MCF 10A (cell line): Measurements from ENCODE around the gene SCGB1D2. TPM values are rescaled to one million over a fixed set of nuclear protein-coding genes. Genes with fewer than 3 reads are reported as not detected.
"Not testable (repeated sequence)": the region's sequence is repeated elsewhere in the genome, so short reads cannot be mapped to it uniquely, and the experiment has no call there.

Source experiments
- Bru-seq: library from RNA; stranded (reverse); fragments of 400-500 nt; gene quantifications from one replicate; lab custom pipeline; 2021; lab: Mats Ljungman, UMichigan
- BruChase-seq, 2 experiments: library from RNA; stranded (reverse); fragments of 400-500 nt; gene quantifications; one replicate each; lab custom pipeline; 2021; lab: Mats Ljungman, UMichigan
- BruUV-seq: library from RNA; stranded (reverse); fragments of 400-500 nt; replicated peaks from 2 replicates; lab custom pipeline; 2021; lab: Mats Ljungman, UMichigan
- CTCF ChIA-PET: fragments of 300-600 bp; sonication (Branson Sonifier 250); formaldehyde crosslinking; extraction: SDS; loops from one replicate; lab custom pipeline; 2021; ENCODE audit warnings: antibody characterized with exemption, inconsistent platforms; lab: Yijun Ruan, JAX
- POLR2A ChIA-PET: fragments of 300-600, 350-650 bp; sonication (Branson Sonifier 250); formaldehyde crosslinking; extraction: SDS; loops from one replicate; lab custom pipeline; 2020; ENCODE audit warnings: antibody characterized with exemption, inconsistent platforms; lab: Yijun Ruan, JAX
- DNase-seq: peaks from one replicate; pipeline ENCODE4 v3.0.0-alpha.2; 2018; ENCODE audit not compliant: unreplicated experiment
- H3K27ac Mint-ChIP-seq: one replicate; pipeline ENCODE4 v1.8.0; 2022; ENCODE audit warnings: mild to moderate bottlenecking, low read depth, mixed read lengths; ENCODE audit not compliant: unreplicated experiment
- H3K27me3 Mint-ChIP-seq: one replicate; pipeline ENCODE4 v1.8.0; 2022; ENCODE audit warnings: mixed read lengths; ENCODE audit not compliant: insufficient read depth, unreplicated experiment
- H3K36me3 Mint-ChIP-seq: one replicate; pipeline ENCODE4 v1.8.0; 2022; ENCODE audit warnings: mild to moderate bottlenecking, moderate library complexity, mixed read lengths; ENCODE audit not compliant: insufficient read depth, unreplicated experiment
- H3K4me1 Mint-ChIP-seq: one replicate; pipeline ENCODE4 v1.8.0; 2022; ENCODE audit warnings: mixed read lengths; ENCODE audit not compliant: insufficient read depth, unreplicated experiment
- H3K4me3 Mint-ChIP-seq: one replicate; pipeline ENCODE4 v1.8.0; 2022; ENCODE audit warnings: mild to moderate bottlenecking, moderate library complexity, mixed read lengths; ENCODE audit not compliant: unreplicated experiment
- H3K9me3 Mint-ChIP-seq: one replicate; pipeline ENCODE4 v1.8.0; 2022; ENCODE audit warnings: mixed read lengths; ENCODE audit not compliant: unreplicated experiment
- intact Hi-C: fragments of 100-400 bp; cut with micrococcal nuclease; formaldehyde crosslinking; loops from 2 replicates; pipeline ENCODE4 v1.14.1; 2022
- long read RNA-seq: library from polyadenylated mRNA; stranded (forward); transcript quantifications from one replicate; pipeline ENCODE4 v2.0.0, GENCODE V29; 2022
- total RNA-seq: library from RNA; stranded (reverse); gene quantifications from 2 replicates; pipeline ENCODE4 v1.2.3, GENCODE V29; 2022
- TF ChIP-seq, protein P1 (sequence below): fragments of 200-600 bp; IDR thresholded peaks from one replicate; pipeline ENCODE4 v1.8.0; 2022; ENCODE audit warnings: antibody characterized with exemption, mild to moderate bottlenecking; ENCODE audit not compliant: unreplicated experiment

SCGB1D2 gene
- not detected in 2 replicates for total RNA-seq
- not detected for Bru-seq, nascent RNA
- BruChase-seq, experiment 1, labeled RNA remaining after a 6-hour chase, result not detected
- not detected for BruChase-seq, experiment 2, labeled RNA remaining after a 2-hour chase
- long read RNA-seq, result 0 reads

- Mint-ChIP-seq H3K4me3 (no peak within 1 kb of the TSS), H3K4me1 (no peaks in the 10 kb centered on the region), H3K27ac (no peak within 1 kb of the TSS), H3K9me3 (no peaks in the 10 kb centered on the region), H3K27me3 (peaks cover 60% of the 10 kb centered on the region), H3K36me3 (no peaks in the 10 kb centered on the region)
- ChIA-PET CTCF (interaction anchor here (0.5 to 3.7 kb wide), 15 partner anchors 8 to 183 kb away, joined by 3 to 23 read pairs (median 3); no protein-coding TSS in a partner anchor), POLR2A (interaction anchor here (0.6 to 1.6 kb wide), 4 partner anchors 13 to 353 kb away, joined by 3 to 7 read pairs (median 3); no protein-coding TSS in a partner anchor)
- BruUV-seq, result no TSS peak
- intact Hi-C loops, result no loop called here
- peak; percentile 74 for DNase-seq
- TF ChIP-seq, protein P1, sequence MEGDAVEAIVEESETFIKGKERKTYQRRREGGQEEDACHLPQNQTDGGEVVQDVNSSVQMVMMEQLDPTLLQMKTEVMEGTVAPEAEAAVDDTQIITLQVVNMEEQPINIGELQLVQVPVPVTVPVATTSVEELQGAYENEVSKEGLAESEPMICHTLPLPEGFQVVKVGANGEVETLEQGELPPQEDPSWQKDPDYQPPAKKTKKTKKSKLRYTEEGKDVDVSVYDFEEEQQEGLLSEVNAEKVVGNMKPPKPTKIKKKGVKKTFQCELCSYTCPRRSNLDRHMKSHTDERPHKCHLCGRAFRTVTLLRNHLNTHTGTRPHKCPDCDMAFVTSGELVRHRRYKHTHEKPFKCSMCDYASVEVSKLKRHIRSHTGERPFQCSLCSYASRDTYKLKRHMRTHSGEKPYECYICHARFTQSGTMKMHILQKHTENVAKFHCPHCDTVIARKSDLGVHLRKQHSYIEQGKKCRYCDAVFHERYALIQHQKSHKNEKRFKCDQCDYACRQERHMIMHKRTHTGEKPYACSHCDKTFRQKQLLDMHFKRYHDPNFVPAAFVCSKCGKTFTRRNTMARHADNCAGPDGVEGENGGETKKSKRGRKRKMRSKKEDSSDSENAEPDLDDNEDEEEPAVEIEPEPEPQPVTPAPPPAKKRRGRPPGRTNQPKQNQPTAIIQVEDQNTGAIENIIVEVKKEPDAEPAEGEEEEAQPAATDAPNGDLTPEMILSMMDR, result no peak
Measured at GRCh38 chr11:62242021-62242420, at the start of gene SCGB1D2. TSS of gene SCGB1D2 (plus strand) at chr11:62242239. CDS start at chr11:62242308, 69 bp downstream.

DNA sequence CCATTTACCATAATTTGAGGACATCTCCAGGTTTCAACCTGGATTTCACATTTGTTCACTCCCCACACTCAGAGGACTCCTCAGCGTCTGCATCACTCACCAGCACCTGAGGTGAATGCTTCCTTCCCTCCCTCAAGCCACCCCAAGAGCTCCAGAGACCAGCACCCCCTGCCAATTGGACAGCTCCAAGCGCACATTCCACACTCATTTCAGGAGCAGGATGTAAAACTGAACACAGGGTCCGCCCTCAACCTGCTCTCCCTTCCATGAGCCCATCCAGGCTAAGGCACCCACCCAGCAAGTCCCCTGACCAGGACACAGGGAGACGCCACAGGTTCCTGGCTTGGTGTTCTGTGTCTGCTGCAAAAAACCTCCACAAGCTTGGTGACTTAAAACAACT is 48.1 kb upstream of the SCGB1D2 start:
- Mint-ChIP-seq H3K4me1 (no peaks in the 10 kb centered on the region), H3K27me3 (peaks cover 71% of the 10 kb centered on the region), H3K27ac (no peak overlapping the region), H3K4me3 (no peak overlapping the region), H3K36me3 (no peaks in the 10 kb centered on the region), H3K9me3 (no peaks in the 10 kb centered on the region)
- peak; percentile 17 for DNase-seq
- ChIA-PET CTCF (no interaction called here), POLR2A (no interaction called here)
- BruUV-seq, result no TSS peak
- TF ChIP-seq, protein P1, result no peak
- intact Hi-C loops, result no loop called here

DNA sequence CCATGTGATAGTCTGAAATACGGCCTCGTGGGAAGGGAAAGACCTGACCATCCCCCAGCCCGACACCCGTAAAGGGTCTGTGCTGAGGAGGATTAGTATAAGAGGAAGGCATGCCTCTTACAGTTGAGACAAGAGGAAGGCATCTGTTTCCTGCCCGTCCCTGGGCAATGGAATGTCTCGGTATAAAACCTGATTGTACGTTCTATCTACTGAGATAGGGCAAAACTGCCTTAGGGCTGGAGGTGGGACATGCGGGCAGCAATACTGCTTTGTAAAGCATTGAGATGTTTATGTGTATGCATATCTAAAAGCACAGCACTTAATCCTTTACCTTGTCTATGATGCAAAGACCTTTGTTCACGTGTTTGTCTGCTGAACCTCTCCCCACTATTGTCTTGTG is 47.0 kb upstream of the SCGB1D2 start:
- BruUV-seq, CTCF ChIA-PET, DNase-seq, H3K9me3 Mint-ChIP-seq, H3K27ac Mint-ChIP-seq, H3K36me3 Mint-ChIP-seq, H3K4me3 Mint-ChIP-seq, intact Hi-C loops, POLR2A ChIA-PET, H3K4me1 Mint-ChIP-seq: not testable (repeated sequence)
- H3K27me3 Mint-ChIP-seq, result peaks cover 71% of the 10 kb centered on the region

- TF ChIP-seq, protein P1, result no peak
- no peak overlapping the region for H3K4me3 Mint-ChIP-seq
Measured at GRCh38 chr11:62195945-62196344, 46.1 kb upstream of the SCGB1D2 start.

GRCh38 chr11:62197400-62197799 is 44.6 kb upstream of the SCGB1D2 start:
- H3K27ac Mint-ChIP-seq, POLR2A ChIA-PET, DNase-seq, H3K9me3 Mint-ChIP-seq, H3K4me1 Mint-ChIP-seq, CTCF ChIA-PET, H3K4me3 Mint-ChIP-seq, intact Hi-C loops, H3K36me3 Mint-ChIP-seq, BruUV-seq: not testable (repeated sequence)
- H3K27me3 Mint-ChIP-seq, result peaks cover 71% of the 10 kb centered on the region

More at GRCh38 chr11:62195945-62196344, 46.1 kb upstream of the SCGB1D2 start:
- Mint-ChIP-seq H3K4me1 (no peaks in the 10 kb centered on the region), H3K9me3 (no peaks in the 10 kb centered on the region), H3K27ac (no peak overlapping the region), H3K36me3 (no peaks in the 10 kb centered on the region), H3K27me3 (peaks cover 71% of the 10 kb centered on the region)
- no TSS peak for BruUV-seq
- no peak for DNase-seq
- intact Hi-C loops, result no loop called here
- ChIA-PET POLR2A (no interaction called here), CTCF (interaction anchor here (0.6 kb wide), 1 partner anchor 557 kb away, joined by 3 read pairs; no protein-coding TSS in a partner anchor)
